GM18861 (cell line): ENCODE data around the gene LIPN.

Experiments used
- ATAC-seq: cut with Tn5 transposase; IDR thresholded peaks from one replicate; pipeline ENCODE4 v1.9.1; 2021; ENCODE audit not compliant: unreplicated experiment

LIPN gene

GRCh38 chr10:88782222-88782621 is 22.4 kb downstream of the LIPN start:
- ATAC-seq: no peak

GRCh38 chr10:88783724-88784123 is 23.9 kb downstream of the LIPN start:
- ATAC-seq: no peak

GRCh38 chr10:88786032-88786770 is 26.4 kb downstream of the LIPN start:
- no peak for ATAC-seq

- ATAC-seq: no peak
Observed at GRCh38 chr10:88787463-88787862, 27.6 kb downstream of the LIPN start.

GRCh38 chr10:88788924-88789323 is 29.1 kb downstream of the LIPN start:
- no peak for ATAC-seq

- ATAC-seq: no peak
Observed at GRCh38 chr10:88791924-88792323, 32.1 kb downstream of the LIPN start.

GRCh38 chr10:88792661-88793060 is 32.8 kb downstream of the LIPN start:
- ATAC-seq: no peak

DNA sequence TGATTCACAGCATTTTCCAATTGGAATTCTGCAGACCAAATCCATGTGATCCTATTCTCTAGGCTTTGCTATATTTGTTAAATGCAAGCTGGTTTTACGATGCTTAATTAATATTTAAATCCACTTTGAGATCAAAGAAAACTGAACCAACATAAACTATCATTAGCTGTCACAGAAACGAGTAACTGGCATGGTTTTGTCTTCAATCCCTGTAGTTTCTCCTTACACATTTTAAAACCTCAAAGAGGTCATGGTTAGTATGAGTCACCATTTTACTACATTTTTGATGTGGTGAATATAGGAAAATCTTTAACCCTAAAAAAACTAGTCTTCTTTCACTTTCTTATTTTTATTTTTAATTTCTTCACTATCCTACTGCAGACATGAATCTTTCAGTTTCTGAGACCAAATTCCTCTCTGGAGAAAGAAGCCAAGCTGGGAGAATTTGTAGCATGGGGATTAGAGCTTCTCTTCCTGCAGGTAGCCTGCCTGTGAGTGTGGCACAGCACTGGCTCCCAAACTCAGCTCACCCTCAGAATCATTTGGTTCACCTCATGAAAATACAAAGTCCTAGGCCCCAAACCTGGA is 34.0 kb downstream of the LIPN start:
- no peak for ATAC-seq

GRCh38 chr10:88794731-88795130 is 34.9 kb downstream of the LIPN start:
- ATAC-seq: no peak

DNA sequence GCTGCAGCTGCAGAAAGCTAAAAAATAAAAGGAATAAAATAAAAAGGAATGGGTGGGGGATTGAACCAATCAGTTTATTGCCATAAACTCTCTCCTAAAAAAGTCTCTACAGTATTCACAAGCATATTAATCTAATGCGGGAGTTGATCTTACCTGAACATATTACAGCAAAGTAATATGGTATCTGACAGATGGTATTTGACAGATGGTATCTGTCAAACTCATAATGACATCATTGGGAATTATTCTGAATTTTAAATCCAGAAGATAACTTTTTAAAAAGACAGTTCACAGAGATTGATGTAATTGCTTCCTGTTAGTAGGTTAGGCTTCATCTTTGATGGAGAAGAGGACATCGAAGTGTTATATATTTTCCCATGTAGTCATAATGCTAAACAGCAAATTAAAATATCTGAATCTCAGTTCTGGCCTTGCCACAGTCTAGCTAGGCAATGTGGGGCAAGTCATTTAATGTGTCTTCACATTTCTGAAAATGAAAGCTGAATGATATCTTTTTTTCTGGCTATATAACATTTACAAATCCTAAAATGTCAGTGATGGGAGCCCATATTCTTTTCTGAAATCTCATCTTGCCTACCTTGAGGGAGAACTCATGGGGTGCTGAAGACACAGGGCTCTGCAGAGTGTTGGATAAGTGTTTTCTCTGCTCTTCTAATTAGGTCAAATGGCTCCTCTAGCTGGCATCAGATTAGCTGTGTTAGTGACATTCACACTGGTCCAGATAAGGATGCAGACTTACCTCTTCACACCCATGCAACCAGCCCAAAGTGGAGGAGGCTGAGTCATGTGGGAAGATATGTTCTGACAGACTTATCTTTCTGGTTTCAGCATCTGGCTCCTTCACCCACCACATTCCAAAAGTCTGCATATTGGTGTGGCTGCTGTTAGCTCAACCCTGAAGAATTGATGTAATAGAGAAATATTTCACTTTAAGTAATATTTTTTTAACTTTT is 40.6 kb downstream of the LIPN start:
- no peak for ATAC-seq

DNA sequence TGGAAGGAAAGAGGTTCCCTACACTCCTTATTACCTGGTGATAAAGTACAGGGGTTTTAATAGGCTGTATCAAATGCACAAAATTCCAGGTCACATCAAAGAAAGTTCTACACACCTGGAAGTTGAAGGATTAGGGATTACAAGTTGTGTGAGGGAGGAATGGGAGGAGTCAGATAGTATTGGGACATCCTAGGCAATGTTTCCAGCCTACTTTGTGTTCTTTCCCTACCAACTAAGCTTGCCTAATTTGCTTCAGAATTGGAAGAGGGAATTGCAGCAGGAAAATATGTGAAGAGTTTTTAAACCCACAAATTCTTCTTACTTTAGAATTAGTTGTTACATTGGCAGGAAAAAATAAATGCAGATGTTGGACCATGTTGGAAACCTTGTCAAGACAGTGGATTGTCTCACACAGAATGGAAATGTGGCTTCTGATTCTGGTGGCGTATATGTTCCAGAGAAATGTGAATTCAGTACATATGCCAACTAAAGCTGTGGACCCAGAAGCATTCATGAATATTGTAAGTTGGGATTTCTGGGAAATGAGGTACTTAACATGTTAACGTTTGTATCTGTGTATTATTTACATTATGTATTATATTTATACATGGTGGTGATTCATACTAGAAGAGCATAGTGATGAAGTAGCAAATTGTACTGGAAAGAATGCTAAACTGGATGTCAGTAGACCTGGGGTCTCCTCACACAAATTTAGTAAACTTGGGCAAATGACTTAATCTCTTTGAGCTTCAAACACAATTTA is 42.9 kb downstream of the LIPN start, which contains the start of gene LIPM:
Gene LIPM (plus strand): TSS at position 208 of the 763 bp plus-strand sequence. CDS start 167 bp downstream, at position 375.
- no peak for ATAC-seq

GRCh38 chr10:88803641-88804040 is 43.8 kb downstream of the LIPN start:
- ATAC-seq: no peak

DNA sequence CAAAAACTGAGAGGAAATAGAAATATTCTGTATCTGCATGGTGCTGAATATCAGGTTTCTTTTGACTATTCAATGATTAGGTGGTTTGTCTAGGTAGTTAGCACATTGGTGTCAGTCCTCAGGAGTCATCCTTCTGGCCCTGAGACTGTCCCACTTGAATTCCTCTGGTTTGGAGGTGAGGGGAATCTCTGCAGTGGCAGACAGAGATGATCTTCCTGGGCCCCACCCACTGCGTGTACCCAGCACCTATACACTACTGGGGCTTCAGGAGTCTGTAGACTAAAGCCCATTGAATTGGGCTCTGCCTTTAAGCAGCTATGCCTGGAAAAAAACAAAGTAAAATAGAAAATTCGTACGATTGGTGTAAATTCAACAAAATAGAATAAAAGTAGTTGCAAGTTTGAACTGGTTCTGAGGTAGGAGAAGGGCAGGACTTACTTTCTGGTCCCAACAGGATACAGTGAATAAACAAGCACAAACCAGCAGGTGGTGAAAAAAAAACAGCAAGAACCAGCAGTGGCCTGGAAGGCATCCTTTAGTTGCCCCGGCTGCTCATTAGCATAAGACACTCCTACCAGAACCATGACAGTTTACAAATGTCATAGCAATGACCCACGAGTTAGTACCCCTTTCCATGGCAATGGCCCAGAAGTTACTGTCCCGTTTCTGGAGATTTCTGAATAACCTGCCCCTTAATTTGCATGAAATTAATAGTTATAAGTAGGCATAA is 44.4 kb downstream of the LIPN start:
- ATAC-seq: no peak

GRCh38 chr10:88805361-88805760 is 45.5 kb downstream of the LIPN start:
- no peak for ATAC-seq

GRCh38 chr10:88805924-88806323 is 46.1 kb downstream of the LIPN start:
- ATAC-seq: no peak

GRCh38 chr10:88809621-88810020 is 49.8 kb downstream of the LIPN start:
- no peak for ATAC-seq

- ATAC-seq: no peak
Observed at GRCh38 chr10:88810196-88810961, 50.6 kb downstream of the LIPN start.

DNA sequence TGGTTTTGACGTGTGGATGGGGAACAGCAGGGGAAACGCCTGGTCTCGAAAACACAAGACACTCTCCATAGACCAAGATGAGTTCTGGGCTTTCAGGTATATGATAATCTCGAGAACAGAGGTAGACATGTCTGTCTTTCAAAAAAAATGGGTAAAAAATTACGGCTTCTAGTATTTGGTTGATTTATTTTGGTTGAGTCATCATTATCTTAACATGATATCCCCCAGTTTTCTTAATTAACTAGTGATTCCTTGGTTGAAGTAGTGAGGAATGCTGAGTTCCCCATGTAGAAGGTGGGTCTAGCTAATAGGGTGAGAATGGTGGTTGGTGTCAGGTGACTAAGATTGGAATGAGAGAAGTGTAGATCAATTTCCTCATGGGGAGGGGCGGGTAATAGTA is 53.4 kb downstream of the LIPN start:
- ATAC-seq: no peak

GRCh38 chr10:88819290-88819689 is 59.5 kb downstream of the LIPN start:
- no peak for ATAC-seq
